ENCODE data around the gene KLHDC9. TPM values are rescaled to one million over a fixed set of nuclear protein-coding genes. Genes with fewer than 3 reads are reported as not detected.
A peak's percentile ranks its signal among the peaks of the same experiment; 100 is the strongest.
"Not testable (repeated sequence)": the region's sequence is repeated elsewhere in the genome, so short reads cannot be mapped to it uniquely, and the experiment has no call there.

KLHDC9 gene
- 10 to 100 TPM in 3 of 4 donors, 1 to 10 TPM in 1; 4.0 to 19.4 (median 17.3) TPM for polyA plus RNA-seq (ENCODE audit: insufficient read length in 4 of 4)

- peak; percentile 70 to 79 (median 75) for DNase-seq (ENCODE audit: low read depth in 4 of 4, low spot score in 3 of 4)
These were observed at the start of gene KLHDC9 for GRCh38 chr1:161098210-161099068. KLHDC9 (plus strand) TSS chr1:161098361; CDS start chr1:161098536, 175 bp downstream.

GRCh38 chr1:161048949-161049722 lies 49.0 kb upstream of the KLHDC9 start:
- no peak for DNase-seq (ENCODE audit: low read depth in 4 of 4, low spot score in 3 of 4)

- DNase-seq (ENCODE audit: low read depth in 4 of 4, low spot score in 3 of 4), result no peak
These were observed 46.9 kb upstream of the KLHDC9 start for GRCh38 chr1:161051219-161051618.

- no peak for DNase-seq (ENCODE audit: low read depth in 4 of 4, low spot score in 3 of 4)
These were observed 45.3 kb upstream of the KLHDC9 start for GRCh38 chr1:161052899-161053298.

- DNase-seq (ENCODE audit: low read depth in 4 of 4, low spot score in 3 of 4), result no peak
These were observed 43.9 kb upstream of the KLHDC9 start for GRCh38 chr1:161054232-161054631.

GRCh38 chr1:161054805-161055204 lies 43.4 kb upstream of the KLHDC9 start:
- no peak for DNase-seq (ENCODE audit: low read depth in 4 of 4, low spot score in 3 of 4)

GRCh38 chr1:161059293-161059692 lies 38.9 kb upstream of the KLHDC9 start:
- DNase-seq (ENCODE audit: low read depth in 4 of 4, low spot score in 3 of 4), result no peak

- DNase-seq (ENCODE audit: low read depth in 4 of 4, low spot score in 3 of 4), result no peak
These were observed 36.7 kb upstream of the KLHDC9 start for GRCh38 chr1:161061419-161061818.

GRCh38 chr1:161063936-161064335 lies 34.2 kb upstream of the KLHDC9 start:
- not testable (repeated sequence) for DNase-seq (ENCODE audit: low read depth in 4 of 4, low spot score in 3 of 4)

- DNase-seq (ENCODE audit: low read depth in 4 of 4, low spot score in 3 of 4), result not testable (repeated sequence)
These were observed 32.5 kb upstream of the KLHDC9 start for GRCh38 chr1:161065681-161066080.

- DNase-seq (ENCODE audit: low read depth in 4 of 4, low spot score in 3 of 4), result no peak
These were observed 31.5 kb upstream of the KLHDC9 start for GRCh38 chr1:161066694-161067093.

- DNase-seq (ENCODE audit: low read depth in 4 of 4, low spot score in 3 of 4), result no peak
These were observed 29.6 kb upstream of the KLHDC9 start for GRCh38 chr1:161068306-161069234.

GRCh38 chr1:161069241-161069640 lies 28.9 kb upstream of the KLHDC9 start:
- DNase-seq (ENCODE audit: low read depth in 4 of 4, low spot score in 3 of 4), result no peak

- DNase-seq (ENCODE audit: low read depth in 4 of 4, low spot score in 3 of 4), result no peak
These were observed 28.4 kb upstream of the KLHDC9 start, which contains the start of gene ARHGAP30 for GRCh38 chr1:161069731-161070270. ARHGAP30 (minus strand) TSS chr1:161069891; CDS start chr1:161069624, 267 bp downstream.

GRCh38 chr1:161070761-161071160 lies 27.4 kb upstream of the KLHDC9 start:
- no peak for DNase-seq (ENCODE audit: low read depth in 4 of 4, low spot score in 3 of 4)

- DNase-seq (ENCODE audit: low read depth in 4 of 4, low spot score in 3 of 4), result no peak
These were observed 26.2 kb upstream of the KLHDC9 start for GRCh38 chr1:161071886-161072371.

GRCh38 chr1:161072751-161073449 lies 25.3 kb upstream of the KLHDC9 start:
- DNase-seq (ENCODE audit: low read depth in 4 of 4, low spot score in 3 of 4), result no peak

- DNase-seq (ENCODE audit: low read depth in 4 of 4, low spot score in 3 of 4), result no peak
These were observed 24.6 kb upstream of the KLHDC9 start for GRCh38 chr1:161073474-161074121.
